SK-N-SH (cell line): ENCODE data around the gene NDUFC1. TPM values are rescaled to one million over a fixed set of nuclear protein-coding genes. Genes with fewer than 3 reads are reported as not detected.

Experiments
- CTCF ChIA-PET: fragments of 300-600, 350-600 bp; formaldehyde crosslinking; extraction: SDS; loops from one replicate; lab custom pipeline; 2021; lab: Yijun Ruan, JAX
- POLR2A ChIA-PET: fragments of 350-600 bp; sonication (Branson Sonifier 250); formaldehyde crosslinking; extraction: SDS; loops from one replicate; lab custom pipeline; 2020; ENCODE audit warnings: antibody characterized with exemption, inconsistent platforms; lab: Yijun Ruan, JAX
- DNase-seq: peaks from one replicate; pipeline ENCODE4 v3.0.0; 2012
- H2AFZ ChIP-seq: fragments of 200-600 bp; sonication (generic); 2 replicates; pipeline ENCODE4 v1.8.1; 2016; ENCODE audit warnings: antibody characterized with exemption, mild to moderate bottlenecking, low read depth
- H3F3A ChIP-seq: fragments of 200-600 bp; sonication (generic); replicated peaks from 2 replicates; pipeline ENCODE3; 2016; ENCODE audit warnings: antibody characterized with exemption, mild to moderate bottlenecking; ENCODE audit not compliant: insufficient read depth
- H3K27ac ChIP-seq, 2 experiments: fragments of 200-500 bp in 1 of 2; fragments of 200-600 bp in 1 of 2; sonication (Bioruptor generic) in 1 of 2; sonication (generic), shearing (Covaris generic) in 1 of 2; 2 replicates each; pipeline versions ENCODE4 v1.5.1 to v1.6.1; 2014 to 2016; ENCODE audit warnings: low read depth in 2 of 2, inconsistent platforms in 1 of 2, low read length in 1 of 2, mild to moderate bottlenecking in 1 of 2, mixed read lengths in 1 of 2
- H3K27me3 ChIP-seq: fragments of 200-600 bp; sonication (generic), shearing (Covaris generic); 2 replicates; pipeline ENCODE4 v1.6.1; 2016; ENCODE audit warnings: mixed run types; ENCODE audit not compliant: insufficient read depth
- H3K36me3 ChIP-seq, 2 experiments: fragments of 200-500 bp in 1 of 2; fragments of 200-600 bp in 1 of 2; sonication (Bioruptor generic) in 1 of 2; sonication (generic) in 1 of 2; replicated peaks in 1 of 2; 2 replicates each; pipeline versions ENCODE3 to v1.5.1; 2014 to 2016; ENCODE audit warnings: low read length in 1 of 2, mild to moderate bottlenecking in 1 of 2; ENCODE audit not compliant: insufficient read depth in 2 of 2, control insufficient read depth in 1 of 2
- H3K4me1 ChIP-seq, 2 experiments: fragments of 200-500 bp in 1 of 2; fragments of 200-600 bp in 1 of 2; sonication (Bioruptor generic) in 1 of 2; sonication (generic), shearing (Covaris generic) in 1 of 2; 2 replicates each; pipeline versions ENCODE4 v1.5.1 to v1.6.1; 2014 to 2016; ENCODE audit warnings: low read depth in 1 of 2, low read length in 1 of 2, mixed run types in 1 of 2; ENCODE audit not compliant: insufficient read depth in 2 of 2, control insufficient read depth in 1 of 2
- H3K4me2 ChIP-seq: fragments of 200-600 bp; sonication (generic), shearing (Covaris generic); 2 replicates; pipeline ENCODE4 v1.6.1; 2017; ENCODE audit warnings: mixed run types
- H3K4me3 ChIP-seq, 2 experiments: fragments of 200-500 bp in 1 of 2; fragments of 200-600 bp in 1 of 2; sonication (Bioruptor generic) in 1 of 2; sonication (generic), shearing (Covaris generic) in 1 of 2; 2 replicates each; pipeline versions ENCODE4 v1.5.1 to v1.8.1; 2014 to 2016; ENCODE audit warnings: low read depth in 2 of 2, inconsistent platforms in 1 of 2, low read length in 1 of 2, mild to moderate bottlenecking in 1 of 2, mixed read lengths in 1 of 2, moderate library complexity in 1 of 2
- H3K79me2 ChIP-seq: fragments of 200-600 bp; sonication (generic); 2 replicates; pipeline ENCODE4 v1.8.1; 2017; ENCODE audit warnings: mild to moderate bottlenecking; ENCODE audit not compliant: insufficient read depth
- H3K9ac ChIP-seq: fragments of 200-600 bp; sonication (generic); 2 replicates; pipeline ENCODE4 v1.6.1; 2017; ENCODE audit warnings: mixed run types
- H3K9me2 ChIP-seq: fragments of 200-600 bp; sonication (generic); 2 replicates; pipeline ENCODE4 v1.6.1; 2017; ENCODE audit warnings: mixed run types
- H3K9me3 ChIP-seq: fragments of 200-600 bp; sonication (generic); 2 replicates; pipeline ENCODE4 v1.6.1; 2017; ENCODE audit warnings: mixed run types, mild to moderate bottlenecking, moderate library complexity
- H4K20me1 ChIP-seq: fragments of 200-600 bp; sonication (generic); 2 replicates; pipeline ENCODE4 v1.6.1; 2017; ENCODE audit warnings: mild to moderate bottlenecking, mixed run types; ENCODE audit not compliant: insufficient read depth
- CHD2 ChIP-seq: fragments of 150-350 bp; IDR thresholded peaks from 2 replicates; pipeline ENCODE4 v1.6.1; 2018; ENCODE audit warnings: low read length; ENCODE audit not compliant: partially characterized antibody
- CTCF ChIP-seq: fragments of 200-600 bp; sonication (generic); IDR thresholded peaks from 2 replicates; pipeline ENCODE4 v1.6.1; 2017; ENCODE audit warnings: antibody characterized with exemption, mild to moderate bottlenecking, moderate library complexity
- EZH2phosphoT487 ChIP-seq: fragments of 200-600 bp; sonication (generic); IDR thresholded peaks from 2 replicates; pipeline ENCODE4 v1.6.1; 2017; ENCODE audit warnings: low read depth, mixed run types, mild to moderate bottlenecking, antibody characterized with exemption, moderate library complexity, borderline replicate concordance
- FOSL2 ChIP-seq: IDR thresholded peaks from 2 replicates; pipeline ENCODE4 v1.4.0; 2012; ENCODE audit warnings: low read depth, mild to moderate bottlenecking, moderate library complexity, borderline replicate concordance
- GABPA ChIP-seq: IDR thresholded peaks from 2 replicates; pipeline ENCODE4 v1.4.0; 2012; ENCODE audit warnings: low read depth, mild to moderate bottlenecking
- IRF3 ChIP-seq: fragments of 150-350 bp; IDR thresholded peaks from 2 replicates; pipeline ENCODE4 v1.6.1; 2016; ENCODE audit warnings: mild to moderate bottlenecking, low read depth, low read length
- JUND ChIP-seq: IDR thresholded peaks from 2 replicates; pipeline ENCODE4 v1.4.0; 2012
- MXI1 ChIP-seq: IDR thresholded peaks from 2 replicates; pipeline ENCODE4 v1.6.1; 2012; ENCODE audit warnings: mild to moderate bottlenecking, low read depth, low read length, improper control_type of control experiment
- POLR2AphosphoS5 ChIP-seq: IDR thresholded peaks from 2 replicates; pipeline ENCODE4 v1.6.1; 2012; ENCODE audit warnings: low read depth, low read length
- RCOR1 ChIP-seq: fragments of 150-350 bp; IDR thresholded peaks from 2 replicates; pipeline ENCODE4 v1.6.1; 2017; ENCODE audit warnings: antibody characterized with exemption, low read length
- REST ChIP-seq: IDR thresholded peaks from 2 replicates; pipeline ENCODE4 v1.6.1; 2012; ENCODE audit warnings: mild to moderate bottlenecking, low read depth, low read length, moderate library complexity
- RFX5 ChIP-seq: IDR thresholded peaks from 2 replicates; pipeline ENCODE4 v1.6.1; 2012; ENCODE audit warnings: mild to moderate bottlenecking, improper control_type of control experiment, low read length
- SIN3A ChIP-seq: IDR thresholded peaks from 2 replicates; pipeline ENCODE4 v1.6.1; 2012; ENCODE audit warnings: low read depth, mild to moderate bottlenecking, low read length, moderate library complexity, borderline replicate concordance
- SMC3 ChIP-seq: IDR thresholded peaks from 2 replicates; pipeline ENCODE4 v1.6.1; 2012; ENCODE audit warnings: low read depth, low read length, improper control_type of control experiment
- TCF12 ChIP-seq: IDR thresholded peaks from 2 replicates; pipeline ENCODE4 v1.4.0; 2012
- TEAD4 ChIP-seq: IDR thresholded peaks from 2 replicates; pipeline ENCODE4 v1.4.0; 2012; ENCODE audit warnings: mild to moderate bottlenecking, borderline replicate concordance; ENCODE audit not compliant: insufficient read depth
- YY1 ChIP-seq: IDR thresholded peaks from 2 replicates; pipeline ENCODE4 v1.4.0; 2012; ENCODE audit warnings: low read depth, mild to moderate bottlenecking
- WGBS: methylation state at CpG from one replicate; pipeline ENCODE4 v1.1.6; 2017; ENCODE audit warnings: low lambda C conversion rate; 5-methylcytosine and 5-hydroxymethylcytosine counted together
- polyA plus RNA-seq, 3 experiments: library from polyadenylated mRNA; depleted of rRNA; stranded (reverse); fragments of >200 nt; gene quantifications; 2 replicates each; pipeline ENCODE4 v1.2.3, GENCODE V29; 2012
- TF ChIP-seq, protein P1 (sequence below): IDR thresholded peaks from 2 replicates; pipeline ENCODE4 v1.4.0; 2012; ENCODE audit warnings: low read depth

NDUFC1 gene
- polyA plus RNA-seq, 1 of the 3 experiments (the other 2 are of a cell fraction): 101 TPM

DNA sequence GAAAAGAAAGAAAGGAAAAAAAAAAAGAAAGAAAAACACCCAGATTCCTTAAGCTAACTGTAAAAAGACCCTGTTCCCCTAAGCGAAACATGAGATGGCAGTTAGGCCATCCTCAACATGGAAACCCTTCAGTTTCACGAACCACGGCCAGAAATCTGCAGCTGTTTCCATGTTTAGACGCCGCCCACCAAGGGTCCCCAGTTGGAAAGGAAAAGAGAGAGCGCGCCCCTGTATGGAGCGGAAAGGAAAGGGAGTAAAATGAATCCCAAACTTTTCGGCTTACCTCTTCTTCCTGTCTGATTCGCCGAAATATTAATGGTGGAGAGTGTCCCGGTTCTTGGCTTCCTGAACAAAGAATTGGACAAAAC is 60.5 kb downstream of the NDUFC1 start:
- WGBS: 95% methylated on average over 12 of the region's 12 CpGs
- Histone ChIP-seq H3F3A (peaks cover 40% of the 10 kb centered on the region), H3K27me3 (no peaks in the 10 kb centered on the region), H3K9ac (no peak overlapping the region), H3K4me1 (peaks cover 3 to 39% of the 10 kb centered on the region in 2 experiments), H3K4me3 (no peak overlapping the region), H3K9me3 (no peaks in the 10 kb centered on the region), H4K20me1 (no peaks in the 10 kb centered on the region), H3K4me2 (peak overlapping the region; percentile 53), H2AFZ (no peak overlapping the region; the same call in 1 of the 2 replicates), H3K27ac (peak overlapping the region; percentile 45 to 96; a peak in 3 of 4 replicates), H3K9me2 (no peaks in the 10 kb centered on the region), H3K36me3 (no peaks in the 10 kb centered on the region), H3K79me2 (no peaks in the 10 kb centered on the region)
- CTCF ChIA-PET: interaction anchor here (1.0 to 1.3 kb wide), 2 partner anchors 15 to 54 kb away, joined by 3 read pairs; no protein-coding TSS in a partner anchor
- POLR2A ChIA-PET: no interaction called here
- no peak for DNase-seq
- TF ChIP-seq RCOR1 (no peak), FOSL2 (no peak)

DNA sequence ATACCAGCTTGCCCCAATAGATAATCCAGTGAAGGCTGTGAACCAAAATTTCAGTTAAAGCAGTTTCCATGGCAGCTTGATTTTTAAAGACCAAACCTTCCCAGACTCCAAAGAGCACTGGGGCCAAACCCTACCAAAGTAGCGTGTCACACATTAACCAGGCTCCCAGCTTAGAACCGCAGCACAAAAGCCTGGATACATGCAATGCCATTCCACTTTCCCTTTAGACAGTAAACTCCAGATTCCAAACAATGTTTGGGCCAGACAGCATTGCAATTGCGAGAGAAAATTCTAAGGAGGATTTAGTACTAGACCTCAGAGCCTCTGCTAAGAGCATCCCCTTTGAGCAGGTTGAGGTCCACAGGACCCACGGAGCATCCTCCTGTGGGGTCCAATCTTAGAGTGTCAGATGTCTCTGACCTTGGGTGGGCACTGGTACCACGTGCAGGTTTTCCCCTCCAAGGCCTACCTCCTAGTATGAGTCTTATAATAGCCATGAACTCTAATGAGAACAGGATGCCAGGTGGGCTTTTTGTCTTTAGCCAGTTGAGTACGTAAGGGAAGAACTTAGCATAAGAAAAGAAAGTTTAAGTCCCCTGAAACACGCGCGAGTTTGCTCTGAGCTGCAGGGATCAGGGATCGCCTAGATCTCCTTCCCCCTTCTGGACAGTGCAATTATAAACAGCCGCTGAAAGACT is 61.0 kb downstream of the NDUFC1 start:
- TF ChIP-seq TEAD4: no peak
- no peak for TF ChIP-seq TCF12
- no peak for TF ChIP-seq MXI1
- TF ChIP-seq REST: no peak
- TF ChIP-seq CTCF: no peak
- no peak for TF ChIP-seq JUND
- TF ChIP-seq EZH2phosphoT487: no peak
- TF ChIP-seq YY1: no peak
- no peak for TF ChIP-seq RFX5
- no peak for TF ChIP-seq POLR2AphosphoS5
- no peak for TF ChIP-seq IRF3
- no peak for TF ChIP-seq SIN3A
- TF ChIP-seq, protein P1, sequence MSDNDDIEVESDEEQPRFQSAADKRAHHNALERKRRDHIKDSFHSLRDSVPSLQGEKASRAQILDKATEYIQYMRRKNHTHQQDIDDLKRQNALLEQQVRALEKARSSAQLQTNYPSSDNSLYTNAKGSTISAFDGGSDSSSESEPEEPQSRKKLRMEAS: no peak
- TF ChIP-seq FOSL2: no peak
- no peak for TF ChIP-seq SMC3
- TF ChIP-seq GABPA: no peak
- TF ChIP-seq CHD2: no peak
- TF ChIP-seq, all 33 proteins: peak for 0
- Histone ChIP-seq H4K20me1 (no peaks in the 10 kb centered on the region), H3F3A (peaks cover 38% of the 10 kb centered on the region), H3K9me2 (no peaks in the 10 kb centered on the region), H3K4me2 (no peak overlapping the region), H3K36me3 (no peaks in the 10 kb centered on the region), H3K4me1 (peaks cover 1 to 39% of the 10 kb centered on the region in 2 experiments), H3K27me3 (no peaks in the 10 kb centered on the region), H3K9ac (no peak overlapping the region), H3K27ac (no peak overlapping the region; a peak in 2 of 4 replicates), H3K9me3 (no peaks in the 10 kb centered on the region), H2AFZ (no peak overlapping the region), H3K4me3 (no peak overlapping the region), H3K79me2 (no peaks in the 10 kb centered on the region)
- WGBS: 91% methylated on average over 11 of the region's 11 CpGs
- CTCF ChIA-PET: interaction anchor here (1.0 to 1.3 kb wide), 2 partner anchors 15 to 54 kb away, joined by 3 read pairs; no protein-coding TSS in a partner anchor
- POLR2A ChIA-PET: no interaction called here
- DNase-seq: no peak
